ENCODE data around the gene NTSR1.

NTSR1 gene

DNA sequence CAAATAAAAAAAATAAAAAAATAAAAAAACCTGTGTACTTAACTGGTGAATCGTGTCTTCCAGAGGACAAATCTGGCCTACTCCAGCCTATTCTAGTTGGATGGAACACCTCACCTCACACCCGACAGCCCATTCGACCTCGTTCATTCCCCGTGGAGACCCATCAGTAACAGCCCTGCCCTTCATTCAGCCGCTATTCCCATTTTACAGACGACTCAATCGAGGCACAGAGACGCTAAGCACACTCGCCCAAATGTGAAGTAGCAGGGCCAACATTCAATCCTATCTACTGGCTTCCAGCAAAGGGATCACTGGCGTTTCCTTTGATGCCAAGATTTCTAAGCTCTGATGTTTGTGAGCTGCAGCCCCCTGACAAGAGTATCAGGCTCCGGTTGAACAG is 1.8 kb upstream of the NTSR1 start:
- in situ Hi-C loops (cut with MboI; ENCODE audit: low sequenced_read_pairs): no loop called here

DNA sequence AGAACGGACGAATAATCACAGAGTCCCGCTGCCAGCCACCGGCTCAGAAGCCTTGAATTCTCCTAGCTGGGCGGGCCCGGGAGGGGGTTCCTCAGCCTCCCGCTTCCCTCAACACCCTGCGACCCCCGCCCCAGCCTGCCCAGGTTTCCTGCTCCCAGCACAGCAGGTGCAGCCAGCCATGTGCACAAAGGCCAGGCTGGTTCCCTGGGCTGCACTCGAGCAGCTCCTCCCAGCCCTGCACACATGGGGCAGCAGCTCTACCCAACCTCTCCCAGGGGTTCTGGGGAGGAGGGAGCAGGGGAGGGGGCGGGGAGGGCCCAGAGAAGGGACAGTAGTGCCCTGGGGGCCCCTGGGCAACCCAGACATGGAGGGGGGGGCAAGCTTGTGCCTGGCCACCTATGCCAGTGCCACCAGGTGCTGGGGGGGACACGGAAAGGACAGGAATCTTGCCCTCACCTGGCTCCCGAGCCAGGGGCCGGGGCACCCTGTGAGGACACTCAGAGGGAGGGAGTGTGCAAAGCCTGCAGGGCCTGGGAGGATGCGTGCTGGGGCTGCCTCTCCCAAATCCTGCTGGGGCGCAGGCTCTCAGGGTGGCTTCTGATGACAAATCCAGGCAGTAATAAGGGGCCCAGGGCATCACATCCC is 1.2 kb upstream of the NTSR1 start:
- in situ Hi-C loops (cut with MboI; ENCODE audit: low sequenced_read_pairs): no loop called here

DNA sequence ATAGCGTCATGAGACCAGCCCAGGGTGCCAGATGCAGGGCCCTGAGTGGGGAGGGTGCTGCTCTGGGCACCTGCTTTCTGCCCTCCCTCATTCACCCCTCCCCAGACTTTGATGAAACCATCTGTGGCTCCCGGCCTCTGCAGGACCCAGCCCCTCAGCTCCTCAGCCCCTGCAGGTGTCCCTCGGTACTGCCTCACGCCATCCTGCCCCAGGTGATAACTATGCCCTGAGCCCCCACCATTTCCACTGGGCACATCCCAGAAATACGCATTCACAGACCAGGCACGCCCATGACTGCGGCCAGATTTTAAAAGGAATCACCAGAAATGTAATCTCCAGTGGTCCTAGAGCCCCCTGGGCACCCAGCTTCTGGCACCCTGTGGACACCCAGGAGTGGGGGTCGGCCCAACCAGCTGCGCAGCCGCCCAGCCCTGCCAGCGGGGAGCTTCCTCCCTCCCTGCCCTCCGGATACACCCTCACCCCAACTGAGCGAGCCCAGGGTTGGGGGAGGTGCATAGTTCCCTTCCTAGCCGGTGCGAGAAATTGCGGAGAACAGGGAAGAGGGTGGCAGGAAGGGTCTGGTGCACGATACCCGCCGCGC is 615 bp upstream of the NTSR1 start:
- in situ Hi-C loops (cut with MboI; ENCODE audit: low sequenced_read_pairs): no loop called here

DNA sequence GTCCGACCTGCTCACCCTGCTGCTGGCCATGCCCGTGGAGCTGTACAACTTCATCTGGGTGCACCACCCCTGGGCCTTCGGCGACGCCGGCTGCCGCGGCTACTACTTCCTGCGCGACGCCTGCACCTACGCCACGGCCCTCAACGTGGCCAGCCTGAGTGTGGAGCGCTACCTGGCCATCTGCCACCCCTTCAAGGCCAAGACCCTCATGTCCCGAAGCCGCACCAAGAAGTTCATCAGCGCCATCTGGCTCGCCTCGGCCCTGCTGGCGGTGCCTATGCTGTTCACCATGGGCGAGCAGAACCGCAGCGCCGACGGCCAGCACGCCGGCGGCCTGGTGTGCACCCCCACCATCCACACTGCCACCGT is 885 bp downstream of the NTSR1 start:
- in situ Hi-C loops (cut with MboI; ENCODE audit: low sequenced_read_pairs): no loop called here

DNA sequence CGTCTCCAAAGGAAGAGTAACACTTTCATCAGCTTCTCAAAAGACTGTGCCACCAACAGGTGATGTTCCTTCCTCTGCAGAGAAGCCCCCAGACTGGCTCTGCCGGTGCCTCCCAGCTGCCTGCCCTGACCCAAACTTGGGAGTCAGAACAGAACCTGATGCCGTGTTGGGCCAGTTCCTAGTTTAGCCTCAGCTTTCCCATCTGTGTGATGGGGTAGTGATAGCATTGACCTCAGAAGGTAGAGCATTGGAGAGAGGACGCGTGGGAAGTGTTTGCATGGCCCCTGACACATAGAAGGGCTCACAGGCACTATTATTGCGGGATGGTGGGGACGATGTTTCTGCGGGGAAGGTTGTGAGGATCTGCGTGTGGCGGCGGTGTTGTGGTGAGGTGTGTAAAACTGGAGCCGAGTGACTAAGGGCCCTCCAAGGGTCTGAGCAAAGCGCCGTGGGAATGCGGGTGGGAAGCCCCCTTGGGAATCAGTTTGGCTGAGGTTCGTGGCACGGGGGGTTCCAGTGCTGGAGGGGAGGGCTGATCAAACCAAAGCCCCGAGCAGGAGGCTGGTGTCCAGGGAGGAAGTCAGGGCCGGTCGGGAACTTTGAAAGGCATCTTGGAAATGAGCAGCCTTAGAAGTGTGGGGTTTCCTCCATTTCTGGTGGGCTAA is 1.7 kb downstream of the NTSR1 start:
- in situ Hi-C loops (cut with MboI; ENCODE audit: low sequenced_read_pairs): no loop called here

DNA sequence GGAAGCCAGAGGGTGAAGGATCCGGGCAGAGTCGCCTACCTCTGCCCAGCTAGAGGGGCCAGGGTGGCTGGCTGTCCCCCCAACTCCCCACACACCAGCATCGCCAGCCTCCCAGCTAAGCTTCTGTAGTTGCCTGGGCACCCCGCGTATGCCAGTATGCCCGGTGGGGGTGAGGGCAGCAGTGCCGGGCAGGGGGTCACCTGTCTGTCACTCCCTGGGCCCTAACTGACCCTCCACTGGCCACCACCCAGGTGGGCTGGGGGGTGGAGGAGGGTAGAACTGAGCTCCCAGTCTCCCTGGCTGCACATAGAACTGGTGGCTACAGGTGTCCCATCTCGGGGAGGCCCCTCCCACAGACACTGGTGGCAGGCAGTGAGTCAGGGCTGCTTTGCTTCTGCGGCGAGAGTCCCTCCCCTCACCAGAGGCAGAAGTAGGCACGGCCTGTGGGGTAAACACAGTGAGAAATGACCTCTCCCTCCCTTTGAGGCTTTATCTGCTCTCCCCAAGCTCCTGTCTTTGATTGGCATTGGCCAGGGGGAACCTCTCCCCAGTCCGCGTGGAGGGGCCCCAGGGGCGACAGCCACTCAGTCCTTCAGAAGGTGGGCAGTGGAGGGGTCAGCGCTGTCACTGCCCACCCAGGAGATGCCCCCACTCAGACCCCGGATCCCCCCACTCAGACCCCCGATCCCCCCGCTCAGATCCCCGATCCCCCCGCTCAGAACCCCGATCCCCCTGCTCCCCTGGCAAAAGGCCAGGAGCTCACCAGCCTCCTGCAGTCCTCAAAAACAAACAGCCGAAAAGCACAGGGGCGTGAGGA is 2.5 kb downstream of the NTSR1 start:
- in situ Hi-C loops (cut with MboI; ENCODE audit: low sequenced_read_pairs): no loop called here

DNA sequence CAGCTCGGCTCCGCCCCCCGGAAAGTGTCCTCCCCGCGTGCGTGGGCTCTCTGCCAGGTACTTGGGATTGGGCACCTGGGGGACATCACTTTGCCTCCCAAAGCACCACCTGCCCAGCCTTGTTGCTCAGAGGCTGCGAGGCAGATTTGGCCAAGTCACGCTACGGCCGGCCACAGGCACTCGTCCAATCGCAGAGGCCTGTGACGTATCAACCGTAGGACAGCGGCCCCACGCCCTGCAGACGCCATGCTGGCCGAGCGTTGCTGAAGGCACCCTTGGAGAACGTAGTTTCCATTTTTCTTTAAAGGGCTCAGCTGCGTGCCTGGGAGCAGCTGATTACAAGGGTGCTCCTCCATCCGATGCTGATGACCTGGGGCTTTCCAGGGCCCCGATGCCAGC is 3.1 kb downstream of the NTSR1 start:
- in situ Hi-C loops (cut with MboI; ENCODE audit: low sequenced_read_pairs): no loop called here

DNA sequence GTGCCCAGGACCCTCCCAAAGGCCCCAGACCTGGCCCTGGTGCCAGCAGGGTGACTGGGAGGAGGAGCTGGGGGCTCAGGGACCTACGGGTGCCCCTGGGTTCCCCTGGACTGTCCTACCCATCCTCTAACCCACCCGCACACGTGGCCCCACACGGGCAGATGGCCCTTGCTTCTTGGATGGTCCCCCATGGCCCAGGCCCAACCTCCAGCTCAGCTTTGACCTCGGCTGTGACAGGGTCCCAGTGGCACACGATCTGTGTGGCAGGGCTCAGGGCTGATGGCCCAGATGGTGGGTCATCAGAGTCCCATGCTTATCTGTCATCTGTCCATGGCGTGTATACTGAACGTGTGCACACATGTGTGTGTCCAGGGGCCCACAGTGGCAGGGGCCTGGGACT is 4.0 kb downstream of the NTSR1 start:
- in situ Hi-C loops (cut with MboI; ENCODE audit: low sequenced_read_pairs): no loop called here

DNA sequence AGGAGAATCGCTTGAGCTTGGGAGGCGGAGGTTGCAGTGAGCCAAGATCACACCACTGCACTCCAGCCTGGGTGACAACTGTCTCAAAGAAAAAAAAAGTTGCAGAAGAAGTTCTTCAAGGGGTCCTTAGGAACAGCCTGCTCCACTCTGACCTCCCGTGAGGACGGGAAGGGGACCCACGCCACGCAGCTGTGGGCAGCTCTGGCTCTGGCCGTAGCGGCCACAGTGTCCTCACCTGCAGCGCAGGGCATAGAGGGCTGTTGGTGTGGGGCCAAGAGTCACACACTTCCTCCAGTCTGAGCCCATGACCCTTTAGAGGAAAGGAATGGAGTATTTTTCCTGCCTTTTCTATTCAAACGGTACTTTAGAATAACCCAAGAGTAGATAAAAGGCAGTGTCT is 5.4 kb downstream of the NTSR1 start:
- in situ Hi-C loops (cut with MboI; ENCODE audit: low sequenced_read_pairs): no loop called here

DNA sequence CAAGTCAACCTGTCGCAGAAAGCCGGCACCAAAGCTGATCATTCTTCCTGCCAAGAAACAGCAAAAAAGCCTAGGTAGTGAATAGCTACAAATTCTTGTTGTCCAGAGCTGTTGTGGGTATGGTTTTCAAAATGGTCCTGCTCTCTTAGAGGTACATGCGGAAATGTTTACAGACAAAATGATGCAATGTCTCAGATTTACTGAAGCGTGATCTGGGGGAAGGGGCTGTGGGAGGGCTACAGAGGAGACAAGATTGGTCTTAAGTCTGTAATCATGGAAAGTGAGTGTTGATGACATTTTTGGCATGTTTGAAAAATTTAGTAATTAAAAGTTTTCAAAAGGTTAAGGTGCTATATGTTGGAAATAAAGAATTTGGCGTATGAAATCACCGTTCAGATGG is 6.2 kb downstream of the NTSR1 start:
- in situ Hi-C loops (cut with MboI; ENCODE audit: low sequenced_read_pairs): no loop called here

DNA sequence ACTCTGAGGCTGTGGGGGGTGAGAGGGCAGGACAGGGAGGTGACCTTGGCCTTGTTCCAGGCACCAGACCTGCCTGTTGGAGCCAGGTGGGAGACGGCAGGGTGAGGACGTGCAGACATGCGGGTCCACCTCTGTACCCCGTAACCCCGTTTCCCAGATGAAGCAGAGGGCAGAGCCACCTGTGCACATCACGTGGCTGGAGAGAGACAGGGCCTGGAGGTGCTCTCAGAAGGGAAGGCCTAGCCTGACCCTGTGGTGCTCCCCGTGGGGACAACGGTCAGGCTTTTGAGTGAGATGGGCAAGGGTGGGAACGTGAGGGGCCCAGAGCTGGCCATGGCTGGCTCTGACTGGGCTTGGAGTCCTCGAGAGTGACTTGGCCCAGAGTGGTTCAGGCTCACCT is 6.6 kb downstream of the NTSR1 start:
- in situ Hi-C loops (cut with MboI; ENCODE audit: low sequenced_read_pairs): no loop called here

DNA sequence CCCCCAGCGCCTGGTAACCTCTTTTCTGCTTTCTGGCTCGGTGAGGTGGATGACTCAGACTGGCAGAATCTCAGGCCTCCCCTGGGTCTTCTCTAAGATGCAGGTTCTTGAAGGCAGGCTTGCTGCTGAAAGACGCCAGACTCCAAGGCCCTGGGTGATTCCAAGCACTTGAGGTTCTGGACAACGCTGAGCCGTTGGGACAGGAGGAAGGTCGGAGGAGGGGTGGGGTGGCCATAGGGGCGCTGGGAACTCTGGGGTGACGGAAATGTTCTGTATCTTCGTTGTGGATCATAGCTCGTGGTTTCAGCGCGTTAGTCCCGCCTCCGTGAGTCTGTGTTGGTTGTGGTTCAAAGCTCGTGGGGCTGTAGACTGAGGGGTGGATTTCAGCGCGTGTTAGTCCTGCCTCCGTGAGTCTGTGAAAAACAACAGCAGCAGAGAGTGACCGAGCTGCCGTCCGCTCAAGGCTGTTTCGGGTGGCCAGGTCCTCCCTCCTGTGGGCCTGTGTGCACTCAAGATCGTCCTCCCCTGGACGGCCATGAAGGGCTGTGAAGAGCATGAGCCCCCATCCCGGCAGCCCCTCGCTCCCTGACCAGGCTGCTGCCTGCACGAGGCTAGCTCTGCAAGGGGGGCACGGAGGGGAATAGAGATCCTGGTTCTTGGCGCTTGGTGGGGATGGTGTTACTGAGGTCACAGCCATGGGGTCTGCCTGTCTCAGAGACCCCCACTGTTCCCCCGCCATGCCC is 7.7 kb downstream of the NTSR1 start:
- in situ Hi-C loops (cut with MboI; ENCODE audit: low sequenced_read_pairs): no loop called here

DNA sequence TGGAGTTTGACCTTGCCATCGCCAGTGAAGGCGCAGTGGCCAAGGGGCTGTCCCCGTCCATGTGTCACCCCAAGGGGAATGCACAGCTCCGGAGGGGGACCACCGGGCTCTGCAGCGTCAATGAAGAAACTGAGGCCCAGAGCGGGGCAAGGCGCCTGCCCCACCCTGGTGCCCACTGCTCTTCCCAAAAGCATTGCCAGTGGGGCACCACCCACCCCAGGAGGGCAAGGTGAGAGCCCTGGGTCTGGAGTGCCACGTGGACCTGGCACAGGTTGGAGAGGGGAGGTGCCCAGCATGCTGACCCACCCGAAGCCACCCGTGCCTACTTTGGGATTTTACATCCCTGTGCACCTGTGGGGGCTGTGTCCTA is 8.3 kb downstream of the NTSR1 start:
- in situ Hi-C loops (cut with MboI; ENCODE audit: low sequenced_read_pairs): no loop called here

DNA sequence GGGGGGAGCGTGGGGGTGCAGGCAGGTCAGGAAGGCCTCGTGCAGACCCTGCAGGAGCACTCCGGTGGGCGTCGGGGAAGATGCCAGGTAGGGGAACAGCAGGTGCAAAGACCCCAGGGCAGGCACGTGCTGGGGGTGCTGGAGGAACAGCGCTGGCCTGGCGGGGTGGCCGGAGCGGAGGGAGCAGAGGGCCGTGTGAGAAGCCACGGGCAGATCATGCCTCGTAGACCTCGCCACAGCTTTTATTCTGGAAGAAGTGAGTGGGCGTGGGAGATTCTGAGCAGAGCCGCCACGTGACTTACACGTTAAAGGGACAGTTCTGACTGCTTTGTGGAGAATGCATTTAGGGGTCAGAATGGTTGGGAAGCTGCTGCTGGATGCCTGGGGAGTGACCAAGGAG is 9.3 kb downstream of the NTSR1 start:
- in situ Hi-C loops (cut with MboI; ENCODE audit: low sequenced_read_pairs): no loop called here

DNA sequence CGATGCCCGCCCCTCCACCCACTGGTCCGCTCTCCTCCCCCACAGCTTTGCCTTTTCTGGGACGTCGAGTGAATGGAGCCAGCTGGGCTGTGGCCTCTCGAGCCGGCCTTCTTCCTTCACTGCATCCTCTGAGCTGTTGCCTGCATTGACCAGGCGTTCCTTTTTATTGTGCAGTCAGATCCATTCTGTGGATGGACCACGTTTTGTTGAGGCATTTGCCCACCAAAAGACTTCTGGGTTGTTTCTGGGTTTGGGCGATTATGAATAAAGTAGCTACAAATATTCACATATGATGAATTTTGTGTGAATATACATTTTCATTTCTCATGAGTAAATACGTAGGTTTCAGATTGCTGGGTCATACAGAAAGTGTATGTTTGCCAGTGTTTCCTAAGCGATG is 9.9 kb downstream of the NTSR1 start:
- in situ Hi-C loops (cut with MboI; ENCODE audit: low sequenced_read_pairs): no loop called here

DNA sequence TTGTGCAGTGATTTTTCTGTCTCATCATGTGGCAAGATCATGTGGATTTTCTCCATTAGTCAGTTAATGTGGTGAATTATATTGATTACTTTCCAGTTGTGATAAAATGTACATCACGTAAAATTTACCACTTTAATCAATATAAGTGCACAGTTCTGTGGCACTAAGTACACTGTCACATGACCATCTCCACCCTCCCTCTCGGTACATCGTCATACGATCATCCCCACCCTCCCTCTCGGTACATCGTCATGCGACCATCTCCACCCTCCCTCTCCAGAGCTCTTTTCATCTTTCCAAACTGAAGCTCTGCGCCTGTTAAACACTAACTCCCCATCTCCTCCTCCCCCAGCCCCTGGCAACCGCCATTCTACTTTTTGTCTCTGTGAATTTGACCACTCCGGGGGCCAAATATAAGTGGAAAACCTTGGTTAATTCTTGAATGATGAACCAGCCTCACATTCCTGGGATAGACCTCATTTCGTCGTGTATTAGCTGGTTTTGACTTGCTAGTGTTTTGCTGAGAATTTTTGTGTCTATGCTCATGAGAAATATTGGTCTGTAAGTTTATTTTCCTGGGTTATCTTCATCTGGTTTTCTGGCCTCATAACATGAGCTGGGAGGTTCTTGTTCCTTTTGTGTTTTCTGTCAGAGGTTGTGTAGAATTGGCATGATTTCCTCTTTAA is 10.8 kb downstream of the NTSR1 start:
- in situ Hi-C loops (cut with MboI; ENCODE audit: low sequenced_read_pairs): no loop called here

DNA sequence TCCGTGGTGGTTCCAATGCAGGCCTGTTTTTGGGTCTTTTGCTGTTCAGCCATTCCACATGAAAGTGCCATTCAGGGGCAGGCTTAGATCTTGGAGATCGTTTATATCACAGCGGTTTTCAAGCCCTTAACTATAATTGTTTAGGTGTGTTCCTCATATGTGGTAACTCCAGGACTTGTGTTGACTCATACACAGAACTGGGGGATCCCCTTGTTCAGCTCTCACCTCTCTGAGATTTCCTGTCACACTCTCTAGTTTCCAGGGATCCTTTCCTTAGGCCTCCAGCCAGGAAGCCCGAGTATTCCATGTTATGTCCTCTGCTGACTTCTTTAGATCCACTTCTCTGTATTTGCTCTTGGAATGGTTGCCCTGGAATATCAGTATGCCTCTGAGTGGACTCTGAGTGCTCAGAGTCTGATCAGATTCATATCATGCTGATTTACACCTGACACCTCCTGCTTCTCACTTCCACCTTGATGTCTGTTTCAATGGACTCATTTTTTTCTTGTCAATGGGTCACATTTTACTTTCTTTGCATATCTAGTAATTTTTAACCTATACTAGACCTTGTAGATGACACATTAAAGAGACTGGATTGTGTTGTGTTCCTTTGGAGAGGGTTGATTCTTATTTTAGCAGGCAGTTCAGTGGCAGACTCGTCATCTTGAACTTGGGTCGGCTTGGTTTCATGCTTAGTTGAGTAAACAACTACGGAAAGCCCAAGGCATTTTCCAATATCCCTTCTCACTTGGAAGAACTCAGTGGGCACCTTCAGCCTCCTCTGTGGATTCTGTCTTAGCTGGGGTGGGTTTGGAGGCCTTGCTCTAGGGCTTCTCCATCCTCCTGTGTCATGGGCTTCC is 13.1 kb downstream of the NTSR1 start:
- in situ Hi-C loops (cut with MboI; ENCODE audit: low sequenced_read_pairs): no loop called here

DNA sequence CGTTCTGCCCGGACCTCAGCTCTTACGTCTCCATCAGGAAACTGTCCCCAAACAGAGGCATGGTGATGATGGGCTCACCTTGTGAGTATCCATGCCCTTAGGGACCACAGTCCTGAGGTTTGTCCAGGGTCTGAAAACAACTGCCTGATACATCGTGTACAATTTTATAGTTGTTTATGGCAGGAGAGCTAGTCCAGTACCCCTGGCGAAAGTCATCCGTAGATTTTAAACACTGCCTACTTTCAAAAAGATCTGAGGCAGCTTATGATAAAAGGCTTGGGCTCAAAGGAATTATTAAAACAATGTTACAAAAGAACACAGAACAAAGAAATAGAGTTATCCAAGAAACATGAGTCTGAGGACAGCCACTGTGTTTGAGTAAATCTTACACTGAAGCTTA is 14.0 kb downstream of the NTSR1 start:
- in situ Hi-C loops (cut with MboI; ENCODE audit: low sequenced_read_pairs): no loop called here

DNA sequence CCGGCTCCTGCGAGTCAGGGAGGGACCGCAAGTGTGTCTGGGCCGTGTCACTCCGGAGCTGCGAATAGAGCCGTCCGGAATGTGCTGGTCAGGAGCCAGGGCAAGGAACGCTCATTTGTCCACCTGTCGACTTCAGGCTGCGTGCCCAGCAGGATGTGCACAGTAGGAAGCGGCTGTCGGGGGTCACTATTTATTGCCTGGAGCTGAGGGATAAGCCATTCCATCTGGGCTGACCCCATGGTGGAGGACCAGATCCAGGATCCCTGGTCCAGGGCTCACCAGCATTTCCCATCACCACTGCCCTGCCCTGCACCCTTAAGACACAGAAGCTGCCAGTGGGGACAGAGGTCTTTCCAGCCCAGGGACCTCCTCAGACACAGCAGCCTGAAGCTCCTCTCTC is 14.7 kb downstream of the NTSR1 start:
- in situ Hi-C loops (cut with MboI; ENCODE audit: low sequenced_read_pairs): no loop called here
